Measurements from ENCODE around the gene MBP.
"Not testable (repeated sequence)": the region's sequence is repeated elsewhere in the genome, so short reads cannot be mapped to it uniquely, and the experiment has no call there.

MBP gene

GRCh38 chr18:77022116-77022515 lies 110.5 kb downstream of the MBP start:
- DNase-seq (ENCODE audit: low spot score): no peak

GRCh38 chr18:77021478-77021877 lies 111.1 kb downstream of the MBP start:
- not testable (repeated sequence) for DNase-seq (ENCODE audit: low spot score)

GRCh38 chr18:77021075-77021474 lies 111.5 kb downstream of the MBP start:
- DNase-seq (ENCODE audit: low spot score): no peak

GRCh38 chr18:77020561-77020960 lies 112.0 kb downstream of the MBP start:
- DNase-seq (ENCODE audit: low spot score): no peak

- DNase-seq (ENCODE audit: low spot score): no peak
Measured at GRCh38 chr18:77019641-77020040, 112.9 kb downstream of the MBP start.

GRCh38 chr18:77018650-77019049 lies 113.9 kb downstream of the MBP start:
- DNase-seq (ENCODE audit: low spot score): not testable (repeated sequence)

GRCh38 chr18:77017355-77017754 lies 115.2 kb downstream of the MBP start:
- DNase-seq (ENCODE audit: low spot score): no peak

- no peak for DNase-seq (ENCODE audit: low spot score)
Measured at GRCh38 chr18:77016936-77017335, 115.6 kb downstream of the MBP start.

- no peak for DNase-seq (ENCODE audit: low spot score)
Measured at GRCh38 chr18:77015771-77016710, 116.5 kb downstream of the MBP start.

- DNase-seq (ENCODE audit: low spot score): no peak
Measured at GRCh38 chr18:77015169-77015568, 117.4 kb downstream of the MBP start.

- no peak for DNase-seq (ENCODE audit: low spot score)
Measured at GRCh38 chr18:77014538-77014937, 118.0 kb downstream of the MBP start.

GRCh38 chr18:77013811-77014521 lies 118.6 kb downstream of the MBP start:
- no peak for DNase-seq (ENCODE audit: low spot score)

GRCh38 chr18:77012806-77013541 lies 119.6 kb downstream of the MBP start:
- DNase-seq (ENCODE audit: low spot score): no peak

GRCh38 chr18:77012120-77012519 lies 120.5 kb downstream of the MBP start:
- no peak for DNase-seq (ENCODE audit: low spot score)

GRCh38 chr18:77009675-77010074 lies 122.9 kb downstream of the MBP start:
- DNase-seq (ENCODE audit: low spot score): no peak

GRCh38 chr18:77008576-77009315 lies 123.8 kb downstream of the MBP start:
- DNase-seq (ENCODE audit: low spot score): no peak

GRCh38 chr18:77008006-77008405 lies 124.6 kb downstream of the MBP start:
- no peak for DNase-seq (ENCODE audit: low spot score)

- no peak for DNase-seq (ENCODE audit: low spot score)
Measured at GRCh38 chr18:77007251-77007650, 125.3 kb downstream of the MBP start.

GRCh38 chr18:77006305-77007175 lies 126.0 kb downstream of the MBP start:
- no peak for DNase-seq (ENCODE audit: low spot score)

- DNase-seq (ENCODE audit: low spot score): no peak
Measured at GRCh38 chr18:77005651-77006195, 126.9 kb downstream of the MBP start.
